Mucosa of descending colon (tissue), 3 donors: ENCODE measurements around the gene LINC01488. TPM values are rescaled to one million over a fixed set of nuclear protein-coding genes. Genes with fewer than 3 reads are reported as not detected.

Source experiments
- ATAC-seq: fragments of 200-7000 bp; cut with Tn5 transposase; one replicate; pipeline ENCODE4 v1.9.1; 2020; ENCODE audit warnings: mild to moderate bottlenecking, moderate library complexity
- DNase-seq, 3 donors: peaks; one replicate each; pipeline ENCODE4 v3.0.0-alpha.2; 2020
- H3K36me3 ChIP-seq: fragments of 200-600 bp; one replicate; pipeline ENCODE4 v1.8.0; 2021; ENCODE audit warnings: low read depth, mild to moderate bottlenecking
- H3K4me1 ChIP-seq: fragments of 200-600 bp; one replicate; pipeline ENCODE4 v1.8.0; 2021; ENCODE audit warnings: low read depth, mild to moderate bottlenecking
- H3K4me3 ChIP-seq: fragments of 200-600 bp; one replicate; pipeline ENCODE4 v1.8.0; 2021; ENCODE audit warnings: mild to moderate bottlenecking
- H3K9me3 ChIP-seq: fragments of 200-600 bp; one replicate; pipeline ENCODE4 v1.8.0; 2021; ENCODE audit warnings: mild to moderate bottlenecking
- CTCF ChIP-seq: fragments of 200-600 bp; IDR thresholded peaks from one replicate; pipeline ENCODE4 v1.8.0; 2022; ENCODE audit warnings: antibody characterized with exemption, mild to moderate bottlenecking
- intact Hi-C, 2 donors: fragments of 100-400 bp; cut with DNase I in 1 of 2; cut with micrococcal nuclease in 1 of 2; formaldehyde crosslinking; loops; one replicate each; pipeline versions ENCODE4 v1.11.0 to v1.11.1; 2022; cut with DNase I, micrococcal nuclease
- total RNA-seq, 3 donors: library from RNA; stranded (reverse); fragmentation: NEBNext Ultra II Directional in 2 of 3; extraction: Animal tissue kit (Norgen Biotek cat#: 25700) in 2 of 3; gene quantifications; one replicate each; pipeline versions ENCODE4 v1.2.1 to v1.2.4, GENCODE V29; 2021 to 2023
- donor health status: DM: no; HTN: no; CAD: no; lungs with moderate emphysema.
- donor health status: DM: no; HTN: no; CAD: no.
- donor health status: DM: no; HTN: yes; CAD: no.

Gene LINC01488
- total RNA-seq, 3 donors from 2014 or later: not detected

- H3K9me3 ChIP-seq: no peaks in the 10 kb centered on the region
- intact Hi-C loops: no loop called here
- no peak for TF ChIP-seq CTCF
- ATAC-seq (no peak), DNase-seq (peak in 1 of 3 donors; percentile 19)
- H3K4me3 ChIP-seq: no peak overlapping the region
- no peaks in the 10 kb centered on the region for H3K36me3 ChIP-seq
- H3K4me1 ChIP-seq: peaks cover under 1% of the 10 kb centered on the region
These were observed 4.8 kb downstream of the LINC01488 start for GRCh38 chr11:69486056-69486772.

GRCh38 chr11:69486773-69487291 is 5.4 kb downstream of the LINC01488 start:
- intact Hi-C loops: no loop called here
- peak in 2 of 3 donors; percentile 23 to 57 for DNase-seq

GRCh38 chr11:69487391-69487790 is 5.9 kb downstream of the LINC01488 start:
- no peak for DNase-seq
- H3K9me3 ChIP-seq: no peaks in the 10 kb centered on the region
- no peak for TF ChIP-seq CTCF
- intact Hi-C loops: no loop called here
- ATAC-seq: no peak
- H3K4me1 ChIP-seq: no peaks in the 10 kb centered on the region
- no peaks in the 10 kb centered on the region for H3K36me3 ChIP-seq
- no peak overlapping the region for H3K4me3 ChIP-seq

More at GRCh38 chr11:69486773-69487291, 5.4 kb downstream of the LINC01488 start:
- no peak for TF ChIP-seq CTCF
- H3K36me3 ChIP-seq: no peaks in the 10 kb centered on the region
- no peak for ATAC-seq
- H3K4me1 ChIP-seq: no peaks in the 10 kb centered on the region
- H3K4me3 ChIP-seq: no peak overlapping the region
- H3K9me3 ChIP-seq: no peaks in the 10 kb centered on the region

GRCh38 chr11:69487849-69488542 is 6.5 kb downstream of the LINC01488 start:
- Histone ChIP-seq H3K4me3 (no peak overlapping the region), H3K4me1 (no peaks in the 10 kb centered on the region), H3K9me3 (no peaks in the 10 kb centered on the region), H3K36me3 (no peaks in the 10 kb centered on the region)
- DNase-seq (peak in 2 of 3 donors; percentile 14 to 33), ATAC-seq (no peak)
- intact Hi-C loops: no loop called here
- no peak for TF ChIP-seq CTCF

- no peaks in the 10 kb centered on the region for H3K4me1 ChIP-seq
- TF ChIP-seq CTCF: no peak
- no peak overlapping the region for H3K4me3 ChIP-seq
- H3K36me3 ChIP-seq: no peaks in the 10 kb centered on the region
- ATAC-seq (no peak), DNase-seq (peak in 2 of 3 donors; percentile 15 to 46)
- intact Hi-C loops: no loop called here
- no peaks in the 10 kb centered on the region for H3K9me3 ChIP-seq
These were observed 7.1 kb downstream of the LINC01488 start for GRCh38 chr11:69488543-69488940.
